ENCODE data around the gene MEP1B. TPM values are rescaled to one million over a fixed set of nuclear protein-coding genes. Genes with fewer than 3 reads are reported as not detected.

Gene MEP1B
- total and polyA plus RNA-seq, 4 donors = not detected

GRCh38 chr18:32238635-32239268 is 48.9 kb downstream of the MEP1B start:
- DNase-seq (no peak), ATAC-seq (ENCODE audit: insufficient read depth, low FRiP score) (no peak)
- no peak overlapping the region for H3K4me3 ChIP-seq
- H3K9ac ChIP-seq (ENCODE audit: insufficient read depth in 1 of 2, low read length in 2 of 2) = no peak overlapping the region
- no peak overlapping the region for H3K27ac ChIP-seq (ENCODE audit: low read depth in 1 of 2, low read length in 1 of 2)
- no peak for TF ChIP-seq CTCF (IDR thresholded peaks at IDR 0.05; ENCODE audit: control extremely low read depth, extremely low read depth)
- no peaks in the 10 kb centered on the region for H3K36me3 ChIP-seq (ENCODE audit: control insufficient read depth in 4 of 4, insufficient read depth in 4 of 4, low read length in 4 of 4)
- 89 to 90% methylated on average over 5 of the region's 5 CpGs for WGBS, 2 donors
- no peaks in the 10 kb centered on the region for H3K27me3 ChIP-seq (ENCODE audit: control insufficient read depth in 3 of 3, insufficient read depth in 3 of 3, low read length in 2 of 3)
- H3K9me3 ChIP-seq (ENCODE audit: control insufficient read depth in 4 of 4, insufficient read depth in 3 of 4, low read length in 3 of 4) = no peaks in the 10 kb centered on the region
- no peaks in the 10 kb centered on the region for H3K4me1 ChIP-seq (ENCODE audit: control insufficient read depth in 5 of 5, insufficient read depth in 5 of 5, low read length in 5 of 5)

DNA sequence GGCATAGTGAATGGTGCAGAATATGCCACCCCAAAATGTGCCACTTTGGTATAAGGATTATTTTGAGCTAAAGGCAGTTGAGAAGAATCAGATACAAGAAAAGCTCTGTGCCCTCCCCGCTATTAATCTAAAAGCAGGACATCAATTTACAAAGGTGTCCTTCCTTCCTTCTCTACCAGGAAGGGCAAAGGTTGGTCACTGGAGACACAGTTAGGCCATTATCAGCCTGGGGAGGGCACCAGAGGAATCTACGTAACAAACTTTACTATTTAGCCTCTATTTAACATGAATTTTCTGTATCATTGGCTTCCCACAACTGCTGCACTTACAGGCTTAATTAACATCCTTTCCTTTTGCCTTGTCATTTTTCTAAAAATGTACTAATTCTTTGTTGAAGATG is 52.6 kb downstream of the MEP1B start:
- no peak overlapping the region for H3K4me3 ChIP-seq
- ATAC-seq (ENCODE audit: insufficient read depth, low FRiP score) = no peak
- no peak overlapping the region for H3K27ac ChIP-seq (ENCODE audit: low read depth in 1 of 2, low read length in 1 of 2)
- WGBS, 2 donors = 85 to 92% methylated on average over 2 of the region's 2 CpGs
- no peak for DNase-seq
- H3K27me3 ChIP-seq (ENCODE audit: control insufficient read depth in 3 of 3, insufficient read depth in 3 of 3, low read length in 2 of 3) = no peaks in the 10 kb centered on the region
- no peaks in the 10 kb centered on the region for H3K9me3 ChIP-seq (ENCODE audit: control insufficient read depth in 4 of 4, insufficient read depth in 3 of 4, low read length in 3 of 4)
- no peak for TF ChIP-seq CTCF (IDR thresholded peaks at IDR 0.05; ENCODE audit: control extremely low read depth, extremely low read depth)
- H3K4me1 ChIP-seq (ENCODE audit: control insufficient read depth in 5 of 5, insufficient read depth in 5 of 5, low read length in 5 of 5) = no peaks in the 10 kb centered on the region
- H3K36me3 ChIP-seq (ENCODE audit: control insufficient read depth in 4 of 4, insufficient read depth in 4 of 4, low read length in 4 of 4) = no peaks in the 10 kb centered on the region
- no peak overlapping the region for H3K9ac ChIP-seq (ENCODE audit: insufficient read depth in 1 of 2, low read length in 2 of 2)

DNA sequence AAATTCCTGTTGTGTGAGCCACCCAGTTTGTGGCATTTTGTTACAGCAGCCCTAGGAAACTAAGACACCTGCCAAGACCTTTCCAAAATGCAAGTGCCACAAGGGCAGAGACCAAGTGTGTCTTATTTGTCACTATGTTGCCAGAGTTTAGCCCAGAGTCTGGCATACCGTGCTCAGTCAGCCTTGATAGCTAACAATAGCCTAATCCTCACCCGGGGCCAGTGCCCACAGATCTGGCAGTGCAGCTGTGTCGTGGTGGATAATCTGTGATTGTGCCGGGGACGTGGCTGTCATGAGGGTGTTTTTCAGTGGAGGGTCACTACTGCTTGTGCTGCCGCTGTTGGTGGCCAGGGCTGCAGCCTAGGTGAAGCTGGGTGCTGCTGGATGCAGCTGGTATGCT is 53.5 kb downstream of the MEP1B start:
- H3K36me3 ChIP-seq (ENCODE audit: control insufficient read depth in 4 of 4, insufficient read depth in 4 of 4, low read length in 4 of 4) = no peaks in the 10 kb centered on the region
- no peak overlapping the region for H3K9ac ChIP-seq (ENCODE audit: insufficient read depth in 1 of 2, low read length in 2 of 2)
- no peaks in the 10 kb centered on the region for H3K27me3 ChIP-seq (ENCODE audit: control insufficient read depth in 3 of 3, insufficient read depth in 3 of 3, low read length in 2 of 3)
- WGBS, 2 donors = 91 to 92% methylated on average over 6 of the region's 6 CpGs
- DNase-seq (no peak), ATAC-seq (ENCODE audit: insufficient read depth, low FRiP score) (no peak)
- H3K4me1 ChIP-seq (ENCODE audit: control insufficient read depth in 5 of 5, insufficient read depth in 5 of 5, low read length in 5 of 5) = no peaks in the 10 kb centered on the region
- no peaks in the 10 kb centered on the region for H3K9me3 ChIP-seq (ENCODE audit: control insufficient read depth in 4 of 4, insufficient read depth in 3 of 4, low read length in 3 of 4)
- H3K4me3 ChIP-seq = no peak overlapping the region
- no peak for TF ChIP-seq CTCF (IDR thresholded peaks at IDR 0.05; ENCODE audit: control extremely low read depth, extremely low read depth)
- no peak overlapping the region for H3K27ac ChIP-seq (ENCODE audit: low read depth in 1 of 2, low read length in 1 of 2)

DNA sequence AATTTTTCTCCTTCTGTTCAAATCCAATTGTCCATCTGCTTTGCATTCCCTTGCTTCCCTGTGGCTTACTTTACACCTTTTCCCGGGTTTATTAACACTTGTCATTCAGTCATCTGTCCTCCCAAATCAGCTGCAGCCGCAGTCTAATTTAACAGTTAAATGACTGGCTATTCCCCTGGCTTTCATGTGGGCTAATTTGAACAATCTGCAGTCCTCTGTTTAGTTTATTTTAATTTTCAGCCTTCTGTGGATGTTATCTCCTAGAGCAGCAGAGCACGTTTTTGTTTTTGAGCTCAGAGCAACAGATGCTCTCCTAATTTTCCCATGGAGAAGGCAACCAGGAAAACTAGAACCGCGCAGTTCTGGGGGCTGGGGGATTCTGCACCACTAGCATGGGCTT is 55.0 kb downstream of the MEP1B start:
- Histone ChIP-seq H3K27me3 (ENCODE audit: control insufficient read depth in 3 of 3, insufficient read depth in 3 of 3, low read length in 2 of 3) (no peaks in the 10 kb centered on the region), H3K36me3 (ENCODE audit: control insufficient read depth in 4 of 4, insufficient read depth in 4 of 4, low read length in 4 of 4) (no peaks in the 10 kb centered on the region), H3K27ac (ENCODE audit: low read depth in 1 of 2, low read length in 1 of 2) (no peak overlapping the region), H3K4me3 (no peak overlapping the region), H3K9me3 (ENCODE audit: control insufficient read depth in 4 of 4, insufficient read depth in 3 of 4, low read length in 3 of 4) (no peaks in the 10 kb centered on the region), H3K9ac (ENCODE audit: insufficient read depth in 1 of 2, low read length in 2 of 2) (no peak overlapping the region), H3K4me1 (ENCODE audit: control insufficient read depth in 5 of 5, insufficient read depth in 5 of 5, low read length in 5 of 5) (no peaks in the 10 kb centered on the region)
- WGBS, 2 donors = 67 to 79% methylated on average over 5 of the region's 5 CpGs
- TF ChIP-seq CTCF (IDR thresholded peaks at IDR 0.05; ENCODE audit: control extremely low read depth, extremely low read depth) = no peak
- ATAC-seq (ENCODE audit: insufficient read depth, low FRiP score) (no peak), DNase-seq (no peak)

All from lung (tissue), 12 donors.